MCF 10A (cell line): ENCODE data around the gene GLT6D1. TPM values are rescaled to one million over a fixed set of nuclear protein-coding genes. Genes with fewer than 3 reads are reported as not detected.

Source experiments
- BruUV-seq: library from RNA; stranded (reverse); fragments of 400-500 nt; replicated peaks from 2 replicates; lab custom pipeline; 2021; lab: Mats Ljungman, UMichigan
- CTCF ChIA-PET: fragments of 300-600 bp; sonication (Branson Sonifier 250); formaldehyde crosslinking; extraction: SDS; loops from one replicate; lab custom pipeline; 2021; ENCODE audit warnings: antibody characterized with exemption, inconsistent platforms; lab: Yijun Ruan, JAX
- POLR2A ChIA-PET: fragments of 300-600, 350-650 bp; sonication (Branson Sonifier 250); formaldehyde crosslinking; extraction: SDS; loops from one replicate; lab custom pipeline; 2020; ENCODE audit warnings: antibody characterized with exemption, inconsistent platforms; lab: Yijun Ruan, JAX
- DNase-seq: peaks from one replicate; pipeline ENCODE4 v3.0.0-alpha.2; 2018; ENCODE audit not compliant: unreplicated experiment
- H3K27ac Mint-ChIP-seq: one replicate; pipeline ENCODE4 v1.8.0; 2022; ENCODE audit warnings: mild to moderate bottlenecking, low read depth, mixed read lengths; ENCODE audit not compliant: unreplicated experiment
- H3K27me3 Mint-ChIP-seq: one replicate; pipeline ENCODE4 v1.8.0; 2022; ENCODE audit warnings: mixed read lengths; ENCODE audit not compliant: insufficient read depth, unreplicated experiment
- H3K36me3 Mint-ChIP-seq: one replicate; pipeline ENCODE4 v1.8.0; 2022; ENCODE audit warnings: mild to moderate bottlenecking, moderate library complexity, mixed read lengths; ENCODE audit not compliant: insufficient read depth, unreplicated experiment
- H3K4me1 Mint-ChIP-seq: one replicate; pipeline ENCODE4 v1.8.0; 2022; ENCODE audit warnings: mixed read lengths; ENCODE audit not compliant: insufficient read depth, unreplicated experiment
- H3K4me3 Mint-ChIP-seq: one replicate; pipeline ENCODE4 v1.8.0; 2022; ENCODE audit warnings: mild to moderate bottlenecking, moderate library complexity, mixed read lengths; ENCODE audit not compliant: unreplicated experiment
- H3K9me3 Mint-ChIP-seq: one replicate; pipeline ENCODE4 v1.8.0; 2022; ENCODE audit warnings: mixed read lengths; ENCODE audit not compliant: unreplicated experiment
- intact Hi-C: fragments of 100-400 bp; cut with micrococcal nuclease; formaldehyde crosslinking; loops from 2 replicates; pipeline ENCODE4 v1.14.1; 2022
- total RNA-seq: library from RNA; stranded (reverse); gene quantifications from 2 replicates; pipeline ENCODE4 v1.2.3, GENCODE V29; 2022
- TF ChIP-seq, protein P1 (sequence below): fragments of 200-600 bp; IDR thresholded peaks from one replicate; pipeline ENCODE4 v1.8.0; 2022; ENCODE audit warnings: antibody characterized with exemption, mild to moderate bottlenecking; ENCODE audit not compliant: unreplicated experiment

Gene GLT6D1
- total RNA-seq, 1 experiment from 2014 or later: not detected

DNA sequence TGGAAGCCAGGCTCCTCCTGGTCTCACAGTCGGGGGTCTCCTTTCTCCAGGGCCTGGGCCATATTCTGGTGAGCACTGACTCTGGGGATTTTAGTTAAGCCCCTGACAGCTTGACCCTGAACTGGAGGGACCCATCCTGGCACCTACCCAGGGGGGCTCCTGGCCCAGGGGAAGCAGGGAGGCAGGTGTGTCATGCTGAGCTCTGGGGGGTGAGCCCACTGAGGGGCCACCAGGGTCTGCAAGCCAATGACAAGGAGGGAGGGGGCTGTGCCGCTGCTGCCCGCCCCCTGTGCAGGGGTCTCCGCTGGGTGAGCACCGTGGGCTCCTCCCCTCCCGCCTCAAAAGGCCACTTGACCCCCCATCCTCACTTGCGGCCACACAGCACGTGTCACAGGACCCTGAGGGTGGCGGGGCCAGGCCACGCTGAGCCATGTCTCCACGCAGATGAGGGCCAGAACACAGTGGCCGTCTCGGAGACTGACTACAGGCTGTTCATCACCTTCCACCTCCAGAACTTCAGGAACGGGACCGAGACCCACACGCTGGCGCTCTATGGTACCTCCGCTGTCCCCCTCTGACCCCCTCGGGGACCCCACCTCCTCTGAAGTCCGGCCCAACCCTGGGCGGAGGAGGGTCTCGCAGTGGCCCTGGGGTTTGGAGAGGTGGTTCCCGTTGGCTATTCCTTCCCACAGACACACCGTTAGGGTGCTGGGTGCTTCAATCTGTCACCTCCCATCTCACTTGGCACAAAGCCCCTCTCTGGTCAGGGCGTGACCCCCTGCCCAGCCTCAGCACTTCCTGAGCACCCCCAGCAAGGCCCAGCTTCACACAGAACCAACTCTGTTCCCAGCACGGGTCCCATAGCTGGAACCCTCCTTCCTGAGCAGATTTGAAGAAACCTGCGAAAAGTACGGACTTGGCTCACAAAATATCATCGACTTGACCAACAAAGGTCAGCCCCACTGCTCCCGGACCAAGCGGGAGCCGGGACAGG lies 25.8 kb upstream of the GLT6D1 start:
- intact Hi-C loops: no loop called here
- H3K27me3 Mint-ChIP-seq: peaks cover 19% of the 10 kb centered on the region
- H3K4me3 Mint-ChIP-seq: no peak overlapping the region
- no peak for DNase-seq
- no peaks in the 10 kb centered on the region for H3K9me3 Mint-ChIP-seq
- CTCF ChIA-PET: no interaction called here
- no peaks in the 10 kb centered on the region for H3K4me1 Mint-ChIP-seq
- no peaks in the 10 kb centered on the region for H3K36me3 Mint-ChIP-seq
- H3K27ac Mint-ChIP-seq: no peak overlapping the region
- POLR2A ChIA-PET: no interaction called here
- no TSS peak for BruUV-seq
- TF ChIP-seq, protein P1, sequence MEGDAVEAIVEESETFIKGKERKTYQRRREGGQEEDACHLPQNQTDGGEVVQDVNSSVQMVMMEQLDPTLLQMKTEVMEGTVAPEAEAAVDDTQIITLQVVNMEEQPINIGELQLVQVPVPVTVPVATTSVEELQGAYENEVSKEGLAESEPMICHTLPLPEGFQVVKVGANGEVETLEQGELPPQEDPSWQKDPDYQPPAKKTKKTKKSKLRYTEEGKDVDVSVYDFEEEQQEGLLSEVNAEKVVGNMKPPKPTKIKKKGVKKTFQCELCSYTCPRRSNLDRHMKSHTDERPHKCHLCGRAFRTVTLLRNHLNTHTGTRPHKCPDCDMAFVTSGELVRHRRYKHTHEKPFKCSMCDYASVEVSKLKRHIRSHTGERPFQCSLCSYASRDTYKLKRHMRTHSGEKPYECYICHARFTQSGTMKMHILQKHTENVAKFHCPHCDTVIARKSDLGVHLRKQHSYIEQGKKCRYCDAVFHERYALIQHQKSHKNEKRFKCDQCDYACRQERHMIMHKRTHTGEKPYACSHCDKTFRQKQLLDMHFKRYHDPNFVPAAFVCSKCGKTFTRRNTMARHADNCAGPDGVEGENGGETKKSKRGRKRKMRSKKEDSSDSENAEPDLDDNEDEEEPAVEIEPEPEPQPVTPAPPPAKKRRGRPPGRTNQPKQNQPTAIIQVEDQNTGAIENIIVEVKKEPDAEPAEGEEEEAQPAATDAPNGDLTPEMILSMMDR: no peak

DNA sequence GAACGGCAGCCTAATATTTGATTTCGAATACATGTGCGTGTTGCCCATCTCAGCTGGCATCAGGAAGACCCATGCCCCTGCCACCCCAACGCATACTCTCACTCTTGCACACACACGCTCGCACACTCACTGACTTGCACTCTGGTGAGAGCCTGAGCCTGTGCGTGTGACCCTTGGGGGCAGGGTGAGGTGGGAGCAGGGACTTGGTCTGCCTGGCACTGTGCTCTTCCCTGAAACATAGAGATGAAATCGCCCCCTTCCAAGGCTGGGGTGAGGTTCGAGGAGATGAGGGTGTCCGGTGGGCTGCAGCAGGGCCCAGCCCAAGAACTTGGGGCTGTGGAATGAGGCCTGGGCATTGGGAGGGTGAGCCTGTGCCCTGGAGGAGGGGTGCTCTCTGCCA lies 24.9 kb upstream of the GLT6D1 start:
- Mint-ChIP-seq H3K9me3 (no peaks in the 10 kb centered on the region), H3K36me3 (no peaks in the 10 kb centered on the region), H3K27ac (no peak overlapping the region), H3K4me3 (no peak overlapping the region), H3K27me3 (peaks cover 19% of the 10 kb centered on the region), H3K4me1 (no peaks in the 10 kb centered on the region)
- intact Hi-C loops: no loop called here
- no peak for DNase-seq
- BruUV-seq: no TSS peak
- ChIA-PET CTCF (no interaction called here), POLR2A (no interaction called here)
- TF ChIP-seq, protein P1: no peak

DNA sequence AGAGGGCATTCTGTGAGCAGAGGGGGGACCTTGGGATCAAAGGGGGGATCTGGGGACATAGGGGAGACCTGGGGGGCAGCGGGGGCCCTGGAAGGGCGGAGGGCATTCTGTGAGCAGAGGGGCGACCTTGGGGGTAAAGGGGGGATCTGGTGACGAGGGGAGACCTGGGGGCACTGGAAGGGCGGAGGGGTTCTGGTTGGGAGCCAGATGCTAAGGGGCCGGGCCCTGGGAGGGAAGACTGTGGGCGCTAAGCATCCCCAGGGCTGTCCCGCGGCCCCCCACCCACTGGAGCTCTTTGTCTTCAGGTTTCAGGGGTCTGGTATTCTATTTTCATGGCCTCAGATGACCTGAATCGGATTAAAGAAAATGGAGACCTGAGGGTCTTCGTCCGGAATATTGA lies 24.5 kb upstream of the GLT6D1 start:
- H3K4me1 Mint-ChIP-seq: no peaks in the 10 kb centered on the region
- TF ChIP-seq, protein P1: no peak
- H3K27ac Mint-ChIP-seq: no peak overlapping the region
- ChIA-PET CTCF (no interaction called here), POLR2A (no interaction called here)
- no peak overlapping the region for H3K4me3 Mint-ChIP-seq
- intact Hi-C loops: no loop called here
- peaks cover 19% of the 10 kb centered on the region for H3K27me3 Mint-ChIP-seq
- no peaks in the 10 kb centered on the region for H3K9me3 Mint-ChIP-seq
- BruUV-seq: no TSS peak
- no peaks in the 10 kb centered on the region for H3K36me3 Mint-ChIP-seq
- DNase-seq: no peak

DNA sequence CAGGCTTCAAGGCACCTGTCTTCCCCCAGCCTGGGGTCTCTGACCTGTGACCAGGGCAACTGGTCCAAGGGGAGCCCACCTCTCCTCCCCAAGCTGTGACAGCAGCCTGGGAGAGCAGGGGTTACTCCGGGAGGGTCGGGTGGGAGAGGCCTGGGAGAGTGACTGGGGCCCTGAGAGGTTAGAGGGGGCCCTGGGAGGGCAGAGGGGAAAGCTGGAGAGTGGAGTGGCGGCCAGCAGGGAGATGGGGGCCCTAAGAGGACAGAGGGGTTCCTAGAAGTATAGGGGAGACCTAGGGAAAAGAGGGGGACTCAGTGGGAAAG lies 24.1 kb upstream of the GLT6D1 start:
- Mint-ChIP-seq H3K4me3 (no peak overlapping the region), H3K27ac (no peak overlapping the region), H3K4me1 (no peaks in the 10 kb centered on the region), H3K36me3 (no peaks in the 10 kb centered on the region), H3K9me3 (no peaks in the 10 kb centered on the region), H3K27me3 (peaks cover 19% of the 10 kb centered on the region)
- ChIA-PET POLR2A (no interaction called here), CTCF (interaction anchor here (0.5 kb wide), 1 partner anchor 26 kb away, joined by 3 read pairs; no protein-coding TSS in a partner anchor)
- TF ChIP-seq, protein P1: no peak
- intact Hi-C loops: no loop called here
- no peak for DNase-seq
- no TSS peak for BruUV-seq
